GM12864 (cell line): ENCODE data around the gene ZNF785.

Source experiments
- DNase-seq: peaks from one replicate; pipeline ENCODE4 v3.0.0-alpha.2; 2011; ENCODE audit warnings: low read depth
- H3K4me3 ChIP-seq: 2 replicates; pipeline ENCODE4 v1.5.1; 2011; ENCODE audit warnings: mild to moderate bottlenecking, low read depth, low read length, control low read depth
- TF ChIP-seq, protein P1 (sequence below): IDR thresholded peaks from 2 replicates; pipeline ENCODE4 v1.5.1; 2011; ENCODE audit warnings: low read depth, mild to moderate bottlenecking, moderate library complexity, low read length, control low read depth, inconsistent platforms; ENCODE audit errors: missing control alignments

The ZNF785 gene

DNA sequence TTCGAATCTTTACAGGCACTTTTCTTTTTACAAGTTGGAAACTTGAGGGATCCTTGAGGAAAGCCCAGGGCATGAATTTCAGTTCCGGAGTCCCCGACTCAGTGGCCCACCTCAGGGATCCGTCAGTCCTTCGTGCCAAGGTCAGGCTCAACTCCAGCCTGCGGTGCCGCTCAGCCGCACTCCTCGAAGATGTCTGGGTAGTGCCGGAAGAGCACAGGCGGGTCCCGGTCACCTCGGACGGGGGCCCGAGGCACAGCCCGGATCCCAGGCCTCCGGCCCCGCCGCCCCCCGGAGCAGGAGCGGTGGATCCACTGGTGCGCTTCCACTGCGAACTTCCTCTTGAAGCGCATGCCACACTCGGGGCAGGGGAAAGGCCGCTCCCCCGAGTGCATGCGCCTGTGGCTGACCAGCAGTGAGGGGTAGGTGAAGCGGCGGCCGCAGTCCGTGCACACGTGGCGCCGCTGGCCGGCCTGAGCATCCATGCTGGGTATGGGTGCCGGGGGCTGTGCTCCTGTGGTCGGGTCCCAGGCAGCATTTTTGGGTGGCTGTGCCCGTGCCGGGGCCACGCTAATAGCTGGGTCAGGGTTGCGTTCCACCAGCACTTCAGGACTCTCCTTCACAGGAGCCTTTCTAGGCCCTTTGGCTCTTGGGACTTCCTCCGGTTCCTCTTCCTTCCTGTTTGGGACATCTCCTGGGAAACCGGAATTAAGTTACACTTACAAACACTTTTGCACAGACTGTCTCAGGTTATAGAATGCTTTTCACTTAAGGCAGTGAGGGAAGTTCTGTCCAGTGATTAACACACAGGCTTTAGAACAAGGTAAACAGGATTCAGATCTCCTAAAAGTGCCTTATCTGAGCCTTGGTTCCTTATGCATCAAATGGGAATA lies 15.5 kb downstream of the ZNF785 start:
- no peak for DNase-seq
- TF ChIP-seq, protein P1, sequence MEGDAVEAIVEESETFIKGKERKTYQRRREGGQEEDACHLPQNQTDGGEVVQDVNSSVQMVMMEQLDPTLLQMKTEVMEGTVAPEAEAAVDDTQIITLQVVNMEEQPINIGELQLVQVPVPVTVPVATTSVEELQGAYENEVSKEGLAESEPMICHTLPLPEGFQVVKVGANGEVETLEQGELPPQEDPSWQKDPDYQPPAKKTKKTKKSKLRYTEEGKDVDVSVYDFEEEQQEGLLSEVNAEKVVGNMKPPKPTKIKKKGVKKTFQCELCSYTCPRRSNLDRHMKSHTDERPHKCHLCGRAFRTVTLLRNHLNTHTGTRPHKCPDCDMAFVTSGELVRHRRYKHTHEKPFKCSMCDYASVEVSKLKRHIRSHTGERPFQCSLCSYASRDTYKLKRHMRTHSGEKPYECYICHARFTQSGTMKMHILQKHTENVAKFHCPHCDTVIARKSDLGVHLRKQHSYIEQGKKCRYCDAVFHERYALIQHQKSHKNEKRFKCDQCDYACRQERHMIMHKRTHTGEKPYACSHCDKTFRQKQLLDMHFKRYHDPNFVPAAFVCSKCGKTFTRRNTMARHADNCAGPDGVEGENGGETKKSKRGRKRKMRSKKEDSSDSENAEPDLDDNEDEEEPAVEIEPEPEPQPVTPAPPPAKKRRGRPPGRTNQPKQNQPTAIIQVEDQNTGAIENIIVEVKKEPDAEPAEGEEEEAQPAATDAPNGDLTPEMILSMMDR: no peak
- no peak overlapping the region for H3K4me3 ChIP-seq

DNA sequence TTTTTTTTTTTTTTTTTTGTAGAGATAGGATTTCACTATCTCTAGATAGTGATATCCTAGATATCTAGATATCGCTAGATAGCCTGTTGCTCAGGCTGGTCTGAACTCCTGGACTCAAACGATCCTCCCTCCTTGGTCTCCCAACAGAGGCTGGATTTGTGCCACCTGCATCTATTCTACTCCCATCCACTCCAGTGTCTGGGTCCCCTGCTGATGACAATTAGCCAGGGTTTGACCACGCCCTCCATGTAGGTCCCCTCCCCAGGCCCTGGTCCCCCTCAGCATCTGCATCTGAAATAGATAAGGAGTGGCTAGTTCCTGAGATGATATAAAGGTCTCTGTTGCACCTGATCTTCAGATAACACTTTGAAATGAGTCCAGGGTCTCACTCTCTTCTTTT lies 16.2 kb downstream of the ZNF785 start:
- no peak for DNase-seq
- H3K4me3 ChIP-seq: no peak overlapping the region
- TF ChIP-seq, protein P1: no peak

DNA sequence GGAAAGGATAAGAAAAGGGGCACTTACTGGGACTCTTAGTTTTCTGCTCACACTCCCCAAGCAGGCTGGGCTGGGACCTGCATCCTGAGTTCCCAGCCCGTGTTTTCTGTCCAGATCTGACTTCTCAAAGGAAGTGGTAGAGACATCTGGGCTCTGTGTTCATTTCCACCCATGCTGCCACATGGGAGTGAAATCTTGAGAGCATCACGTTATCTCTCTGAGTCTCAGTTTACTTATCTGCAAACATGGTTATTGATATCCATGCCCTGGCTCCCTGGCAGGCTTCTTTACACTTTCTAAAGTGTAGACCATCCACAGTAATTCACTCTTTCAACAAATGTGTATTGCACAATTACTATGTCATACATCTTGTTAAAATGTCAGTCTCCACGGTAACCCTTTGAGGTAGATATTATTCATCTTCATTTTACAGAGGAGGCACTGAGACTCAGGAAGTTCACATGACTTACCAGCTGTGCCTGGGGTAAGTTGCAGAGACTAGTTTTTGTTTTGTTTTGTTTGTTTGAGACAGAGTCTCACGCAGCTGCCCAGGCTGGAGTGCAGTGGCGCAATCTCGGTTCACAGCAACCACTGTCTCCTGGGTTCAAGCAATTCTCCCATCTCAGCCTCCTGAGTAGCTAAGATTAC lies 17.4 kb downstream of the ZNF785 start:
- H3K4me3 ChIP-seq: no peak overlapping the region
- TF ChIP-seq, protein P1: no peak
- peak; percentile 65 for DNase-seq

GRCh38 chr16:30567160-30567990 lies 18.1 kb downstream of the ZNF785 start:
- no peak for DNase-seq
- TF ChIP-seq, protein P1: no peak
- no peak overlapping the region for H3K4me3 ChIP-seq

- TF ChIP-seq, protein P1: no peak
- no peak for DNase-seq
- no peak overlapping the region for H3K4me3 ChIP-seq
Measured at GRCh38 chr16:30566531-30566930, 19.0 kb downstream of the ZNF785 start.

DNA sequence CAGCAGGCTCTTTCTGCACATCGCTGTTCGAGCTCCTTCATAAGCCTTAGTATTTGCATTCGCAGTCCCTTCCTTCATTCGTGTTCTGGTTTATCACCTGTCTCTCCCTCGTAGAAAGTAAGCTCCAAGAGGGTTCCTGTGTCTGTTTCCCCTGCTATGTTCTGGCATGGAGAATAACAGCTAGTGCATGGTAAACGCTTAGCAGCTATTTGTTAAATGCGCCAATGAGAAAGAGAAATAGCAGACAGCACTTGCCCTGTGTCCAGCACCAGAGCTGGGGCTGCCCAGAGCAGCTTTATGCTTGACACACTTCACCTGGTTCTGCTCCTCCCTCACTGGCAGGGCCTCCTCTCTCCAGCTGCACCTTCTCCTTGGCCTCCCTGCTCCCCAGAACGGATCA lies 19.5 kb downstream of the ZNF785 start:
- no peak overlapping the region for H3K4me3 ChIP-seq
- no peak for DNase-seq

More for the DNA sequence above, 19.5 kb downstream of the ZNF785 start:
- TF ChIP-seq, protein P1: no peak
